OCI-LY3 (cell line): ENCODE measurements around the gene PRMT5.

Experiments
- EZH2phosphoT487 ChIP-seq: fragments of 200-600 bp; shearing (Covaris generic); IDR thresholded peaks from 2 replicates; pipeline ENCODE4 v1.6.1; 2018; ENCODE audit warnings: antibody characterized with exemption, mixed run types, low read depth
- TF ChIP-seq, protein P1 (sequence below): fragments of 200-600, 300-600 bp; sonication (generic); IDR thresholded peaks from 2 replicates; pipeline ENCODE4 v1.5.1; 2014; ENCODE audit warnings: antibody characterized with exemption, low read length, low read depth

DNA sequence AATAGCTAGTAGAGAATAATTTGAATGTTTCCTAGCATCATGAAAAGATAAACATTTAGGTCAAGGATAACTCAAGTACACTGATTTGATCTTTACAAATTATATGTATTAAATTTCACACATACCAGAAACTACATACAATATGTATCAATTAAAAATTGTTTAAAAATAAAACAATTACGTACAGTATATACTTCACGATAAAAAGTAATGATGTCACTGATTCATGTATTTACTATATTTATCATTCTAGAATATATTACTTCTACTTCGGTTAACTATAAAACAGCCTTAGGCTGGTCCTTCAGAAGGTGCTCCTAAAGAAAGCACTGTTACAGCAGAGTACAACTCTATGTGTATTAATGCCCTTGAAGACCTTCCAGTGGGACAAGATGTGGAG lies 21.7 kb downstream of the PRMT5 start:
- TF ChIP-seq, protein P1, sequence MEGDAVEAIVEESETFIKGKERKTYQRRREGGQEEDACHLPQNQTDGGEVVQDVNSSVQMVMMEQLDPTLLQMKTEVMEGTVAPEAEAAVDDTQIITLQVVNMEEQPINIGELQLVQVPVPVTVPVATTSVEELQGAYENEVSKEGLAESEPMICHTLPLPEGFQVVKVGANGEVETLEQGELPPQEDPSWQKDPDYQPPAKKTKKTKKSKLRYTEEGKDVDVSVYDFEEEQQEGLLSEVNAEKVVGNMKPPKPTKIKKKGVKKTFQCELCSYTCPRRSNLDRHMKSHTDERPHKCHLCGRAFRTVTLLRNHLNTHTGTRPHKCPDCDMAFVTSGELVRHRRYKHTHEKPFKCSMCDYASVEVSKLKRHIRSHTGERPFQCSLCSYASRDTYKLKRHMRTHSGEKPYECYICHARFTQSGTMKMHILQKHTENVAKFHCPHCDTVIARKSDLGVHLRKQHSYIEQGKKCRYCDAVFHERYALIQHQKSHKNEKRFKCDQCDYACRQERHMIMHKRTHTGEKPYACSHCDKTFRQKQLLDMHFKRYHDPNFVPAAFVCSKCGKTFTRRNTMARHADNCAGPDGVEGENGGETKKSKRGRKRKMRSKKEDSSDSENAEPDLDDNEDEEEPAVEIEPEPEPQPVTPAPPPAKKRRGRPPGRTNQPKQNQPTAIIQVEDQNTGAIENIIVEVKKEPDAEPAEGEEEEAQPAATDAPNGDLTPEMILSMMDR = no peak
- TF ChIP-seq EZH2phosphoT487 = no peak
